H1 (cell line): Measurements from ENCODE around the gene MYO1D. TPM values are rescaled to one million over a fixed set of nuclear protein-coding genes. Genes with fewer than 3 reads are reported as not detected.

Experiments
- CTCF ChIA-PET: fragments of 300-600 bp; sonication (Branson Sonifier 250); formaldehyde crosslinking; loops from one replicate; lab custom pipeline; 2021; ENCODE audit not compliant: partially characterized antibody; lab: Charles Lee
- POLR2A ChIA-PET: fragments of 300-600 bp; sonication (Branson Sonifier 250); formaldehyde crosslinking; loops from one replicate; lab custom pipeline; 2021; ENCODE audit warnings: inconsistent platforms; ENCODE audit not compliant: partially characterized antibody; lab: Charles Lee
- DNase-seq, 2 experiments: peaks; one replicate each; pipeline versions ENCODE4 v3.0.0 to v3.0.0-alpha.2; 2010 to 2022; ENCODE audit warnings: low spot score in 2 of 2, low read depth in 1 of 2, mixed read lengths in 1 of 2
- FAIRE-seq: peaks from 2 replicates; lab custom pipeline; 2011; peaks lifted over from hg19 to GRCh38; lab: Jason Lieb, UNC
- H2AFZ ChIP-seq: 2 replicates; pipeline ENCODE4 v1.8.1; 2012; ENCODE audit warnings: low read length, inconsistent platforms
- H2AK5ac ChIP-seq: 2 replicates; pipeline ENCODE4 v1.6.1; 2013; ENCODE audit warnings: low read depth, low read length
- H2BK120ac ChIP-seq: replicated peaks from 2 replicates; pipeline ENCODE3; 2013; ENCODE audit warnings: low read depth, low read length, inconsistent platforms
- H2BK12ac ChIP-seq: 2 replicates; pipeline ENCODE4 v1.6.1; 2013; ENCODE audit warnings: low read depth, low read length
- H2BK15ac ChIP-seq: 2 replicates; pipeline ENCODE4 v1.6.1; 2013; ENCODE audit warnings: low read length
- H2BK20ac ChIP-seq: 2 replicates; pipeline ENCODE4 v1.6.1; 2013; ENCODE audit warnings: low read length
- H2BK5ac ChIP-seq: 2 replicates; pipeline ENCODE4 v1.6.1; 2013; ENCODE audit warnings: low read depth, low read length
- H3K14ac ChIP-seq: 2 replicates; pipeline ENCODE4 v1.6.1; 2013; ENCODE audit warnings: inconsistent platforms; ENCODE audit not compliant: insufficient read length
- H3K18ac ChIP-seq: 2 replicates; pipeline ENCODE4 v1.6.1; 2013; ENCODE audit warnings: low read length; ENCODE audit errors: extremely low read depth
- H3K23ac ChIP-seq: 2 replicates; pipeline ENCODE4 v1.6.1; 2013; ENCODE audit warnings: inconsistent platforms; ENCODE audit not compliant: insufficient read length
- H3K23me2 ChIP-seq: 2 replicates; pipeline ENCODE4 v1.6.1; 2013; ENCODE audit warnings: low read depth, low read length
- H3K27ac ChIP-seq: 2 replicates; pipeline ENCODE4 v1.6.1; 2011; ENCODE audit warnings: low read depth, low read length, inconsistent platforms
- H3K27me3 ChIP-seq, 4 experiments: replicated peaks in 1 of 4; 1 replicate in 1 of 4; 2 replicates in 3 of 4; pipeline versions ENCODE4 v1.6.1 to v1.8.1; 2011 to 2013; ENCODE audit warnings: low read length in 3 of 4, mild to moderate bottlenecking in 3 of 4, inconsistent platforms in 2 of 4, mixed read lengths in 2 of 4, moderate library complexity in 1 of 4; ENCODE audit not compliant: control insufficient read depth in 3 of 4, insufficient read depth in 3 of 4; ENCODE audit errors: extremely low read depth in 1 of 4
- H3K36me3 ChIP-seq, 4 experiments: 2 replicates each; pipeline versions ENCODE4 v1.6.1 to v1.8.1; 2011 to 2013; ENCODE audit warnings: mild to moderate bottlenecking in 4 of 4, low read length in 3 of 4, moderate library complexity in 2 of 4, control low read depth in 1 of 4, inconsistent platforms in 1 of 4; ENCODE audit not compliant: insufficient read depth in 4 of 4, control insufficient read depth in 2 of 4
- H3K4ac ChIP-seq: replicated peaks from 2 replicates; pipeline ENCODE3; 2013; ENCODE audit warnings: low read length, low read depth, mixed read lengths, inconsistent platforms; ENCODE audit not compliant: insufficient read length
- H3K4me1 ChIP-seq, 4 experiments: replicated peaks in 1 of 4; 1 replicate in 1 of 4; 2 replicates in 3 of 4; pipeline versions ENCODE4 v1.6.1 to v1.8.1; 2011 to 2013; ENCODE audit warnings: low read length in 3 of 4, inconsistent platforms in 2 of 4, mixed read lengths in 1 of 4; ENCODE audit not compliant: insufficient read depth in 4 of 4, control insufficient read depth in 3 of 4
- H3K4me2 ChIP-seq, 2 experiments: 2 replicates each; pipeline versions ENCODE4 v1.6.1 to v1.8.1; 2011 to 2013; ENCODE audit warnings: low read depth in 2 of 2, low read length in 2 of 2, control low read depth in 1 of 2, inconsistent platforms in 1 of 2, mild to moderate bottlenecking in 1 of 2; ENCODE audit not compliant: insufficient read depth in 1 of 2
- H3K4me3 ChIP-seq, 4 experiments: fragments of 200-600, 300-600 bp in 1 of 4; sonication (generic), shearing (Covaris generic), sonication (Bioruptor Twin) in 1 of 4; 2 replicates each; pipeline versions ENCODE4 v1.5.1 to v1.8.1; 2011 to 2016; ENCODE audit warnings: low read length in 4 of 4, low read depth in 3 of 4, control low read depth in 2 of 4, inconsistent platforms in 2 of 4, mild to moderate bottlenecking in 2 of 4, mixed read lengths in 1 of 4, moderate library complexity in 1 of 4; ENCODE audit not compliant: insufficient read depth in 2 of 4; ENCODE audit errors: extremely low read depth in 1 of 4
- H3K56ac ChIP-seq: replicated peaks from 2 replicates; pipeline ENCODE3; 2013; ENCODE audit warnings: low read depth, mild to moderate bottlenecking, mixed read lengths, low read length, inconsistent platforms; ENCODE audit not compliant: insufficient read length
- H3K79me1 ChIP-seq: 2 replicates; pipeline ENCODE4 v1.6.1; 2013; ENCODE audit warnings: low read depth, low read length, control low read depth
- H3K79me2 ChIP-seq, 2 experiments: 2 replicates each; pipeline versions ENCODE4 v1.6.1 to v1.8.1; 2012 to 2013; ENCODE audit warnings: low read length in 2 of 2, mild to moderate bottlenecking in 2 of 2, inconsistent platforms in 1 of 2; ENCODE audit not compliant: insufficient read depth in 2 of 2, control insufficient read depth in 1 of 2
- H3K9ac ChIP-seq, 4 experiments: replicated peaks in 1 of 4; 1 replicate in 1 of 4; 2 replicates in 3 of 4; pipeline versions ENCODE4 v1.6.1 to v1.8.1; 2011 to 2013; ENCODE audit warnings: low read depth in 3 of 4, low read length in 3 of 4, control low read depth in 2 of 4, mild to moderate bottlenecking in 2 of 4, moderate library complexity in 2 of 4, inconsistent platforms in 1 of 4; ENCODE audit errors: extremely low read depth in 1 of 4
- H3K9me3 ChIP-seq, 2 experiments: 2 replicates each; pipeline versions ENCODE4 v1.6.1 to v1.8.1; 2012 to 2013; ENCODE audit warnings: mild to moderate bottlenecking in 2 of 2, moderate library complexity in 2 of 2, control low read depth in 1 of 2, inconsistent platforms in 1 of 2, low read depth in 1 of 2, low read length in 1 of 2, mixed read lengths in 1 of 2; ENCODE audit not compliant: insufficient read depth in 2 of 2
- H4K20me1 ChIP-seq, 2 experiments: replicated peaks in 1 of 2; 2 replicates each; pipeline versions ENCODE3 to v1.8.1; 2011 to 2013; ENCODE audit warnings: inconsistent platforms in 2 of 2, low read length in 2 of 2, mild to moderate bottlenecking in 1 of 2; ENCODE audit not compliant: insufficient read depth in 2 of 2, control insufficient read depth in 1 of 2
- H4K5ac ChIP-seq: 2 replicates; pipeline ENCODE4 v1.6.1; 2013; ENCODE audit warnings: low read length, low read depth, mixed read lengths, inconsistent platforms; ENCODE audit not compliant: insufficient read length
- H4K8ac ChIP-seq: 2 replicates; pipeline ENCODE4 v1.8.0; 2013; ENCODE audit warnings: mild to moderate bottlenecking, moderate library complexity, low read length, inconsistent platforms; ENCODE audit not compliant: insufficient read depth; ENCODE audit errors: extremely low read depth
- H4K91ac ChIP-seq: replicated peaks from 2 replicates; pipeline ENCODE3; 2013; ENCODE audit warnings: low read length, mixed read lengths, inconsistent platforms; ENCODE audit not compliant: insufficient read length
- ASH2L ChIP-seq: fragments of 200-600, 300-600 bp; sonication (generic); IDR thresholded peaks from one replicate; pipeline ENCODE4 v1.7.1; 2017; ENCODE audit warnings: low read length
- GABPA ChIP-seq: IDR thresholded peaks from 2 replicates; pipeline ENCODE4 v1.6.1; 2011; ENCODE audit warnings: mild to moderate bottlenecking, low read length, moderate library complexity, borderline replicate concordance; ENCODE audit not compliant: insufficient read depth
- GTF2F1 ChIP-seq: IDR thresholded peaks from 2 replicates; pipeline ENCODE4 v1.6.1; 2012; ENCODE audit warnings: low read depth, low read length, improper control_type of control experiment, borderline replicate concordance
- JUND ChIP-seq: IDR thresholded peaks from 2 replicates; pipeline ENCODE4 v1.6.1; 2011; ENCODE audit warnings: mild to moderate bottlenecking, improper control_type of control experiment, low read length
- TAF1 ChIP-seq: IDR thresholded peaks from 2 replicates; pipeline ENCODE4 v1.6.1; 2011; ENCODE audit warnings: mild to moderate bottlenecking, low read depth, low read length
- TEAD4 ChIP-seq: IDR thresholded peaks from 2 replicates; pipeline ENCODE4 v1.6.1; 2012; ENCODE audit warnings: low read depth, low read length, inconsistent platforms, mixed read lengths
- WGBS, 2 experiments: shearing (Covaris generic) in 1 of 2; methylation state at CpG; one replicate each; pipeline versions ENCODE4 v1.1.6 to v1.1.7; 2013 to 2015; ENCODE audit warnings: low lambda C conversion rate in 2 of 2, mixed read lengths in 2 of 2, inconsistent platforms in 1 of 2, low coverage in 1 of 2, missing lambda C conversion rate in 1 of 2; ENCODE audit not compliant: insufficient replicate concordance in 2 of 2, insufficient coverage in 1 of 2, insufficient read length in 1 of 2; ENCODE audit errors: extremely low coverage in 1 of 2, missing lambda C conversion rate in 1 of 2; 5-methylcytosine and 5-hydroxymethylcytosine counted together
- polyA plus RNA-seq, 7 experiments: library from polyadenylated mRNA; depleted of rRNA in 3 of 7; stranded (reverse) in 5 of 7; unstranded in 2 of 7; fragments of >200 nt in 5 of 7; fragments of 200-250 nt in 2 of 7; gene quantifications; 1 replicate in 5 of 7; 2 replicates in 1 of 7; 4 replicates in 1 of 7; pipeline versions ENCODE4 v1.2.1 to v1.2.3, GENCODE V29; 2011 to 2013; ENCODE audit warnings: missing spikeins in 2 of 7, mixed read lengths in 2 of 7
- total RNA-seq: library from RNA; stranded (reverse); fragmentation: NEBNext Ultra II Directional; extraction: Animal tissue kit (Norgen Biotek cat#: 25700); gene quantifications from 2 replicates; pipeline ENCODE4 v1.2.1, GENCODE V29; 2021

MYO1D gene
- total and polyA plus RNA-seq, 2 of the 8 experiments (the other 6 are each of a cell fraction or from before 2014, with no cell fraction given): 6.5 to 25.4 TPM

- Histone ChIP-seq H3K27me3 (no peaks in the 10 kb centered on the region), H4K5ac (no peak overlapping the region), H3K9ac (no peak overlapping the region), H3K9me3 (no peaks in the 10 kb centered on the region), H2BK12ac (no peak overlapping the region), H3K4me2 (no peak overlapping the region), H3K14ac (no peak overlapping the region), H3K36me3 (no peaks in the 10 kb centered on the region), H3K4ac (no peak overlapping the region), H2BK20ac (no peak overlapping the region), H3K27ac (no peak overlapping the region), H3K79me1 (no peaks in the 10 kb centered on the region), H3K4me1 (0 out of 7 replicates have a peak, but pooled peaks cover 0 to 3% (median 0%) of the 10 kb centered on the region in 4 experiments), H2BK15ac (no peak overlapping the region), H3K4me3 (no peak overlapping the region), H3K23me2 (no peaks in the 10 kb centered on the region), H3K23ac (no peak overlapping the region)
- 85% methylated on average over 4 of the region's 4 CpGs; no CpG with 5 or more reads in 1 of the 2 experiments for WGBS, 2 experiments
- CTCF ChIA-PET: interaction anchor here (0.6 to 1.1 kb wide), 4 partner anchors 53 to 89 kb away, joined by 3 read pairs; no protein-coding TSS in a partner anchor
- TF ChIP-seq GABPA: no peak
- no peak for TF ChIP-seq TEAD4
- TF ChIP-seq ASH2L: no peak
- TF ChIP-seq GTF2F1: no peak
- no peak for TF ChIP-seq JUND
- no peak for TF ChIP-seq TAF1
- TF ChIP-seq, all 59 proteins: peak for 0
- H3K18ac ChIP-seq: no peak overlapping the region
- H4K8ac ChIP-seq: no peak overlapping the region
- no peak overlapping the region for H2BK5ac ChIP-seq
- no peaks in the 10 kb centered on the region for H4K20me1 ChIP-seq
- H3K79me2 ChIP-seq: no peaks in the 10 kb centered on the region
- H4K91ac ChIP-seq: no peak overlapping the region
- no peak overlapping the region for H2AFZ ChIP-seq
- no peak for DNase-seq
- H2BK120ac ChIP-seq: no peak overlapping the region
- H2AK5ac ChIP-seq: no peak overlapping the region
- FAIRE-seq: no peak
- no peak overlapping the region for H3K56ac ChIP-seq
- POLR2A ChIA-PET: no interaction called here
These were observed 308.2 kb downstream of the MYO1D start for GRCh38 chr17:32568705-32569104.
